BE2C (cell line): ENCODE results near the gene NCAN.

Source experiments
- DNase-seq: peaks from one replicate; pipeline ENCODE4 v3.0.0-alpha.2; 2020
- H3K27me3 ChIP-seq: fragments of 250-450 bp; sonication (Bioruptor Pico); 2 replicates; pipeline ENCODE4 v1.5.1; 2020; ENCODE audit warnings: mild to moderate bottlenecking
- H3K36me3 ChIP-seq: fragments of 250-450 bp; sonication (Bioruptor Pico); 2 replicates; pipeline ENCODE4 v1.5.1; 2020; ENCODE audit warnings: mild to moderate bottlenecking
- H3K4me1 ChIP-seq: fragments of 250-450 bp; sonication (Bioruptor Pico); 2 replicates; pipeline ENCODE4 v1.5.1; 2020
- H3K4me3 ChIP-seq: 2 replicates; pipeline ENCODE4 v1.5.1; 2011; ENCODE audit warnings: low read depth, low read length
- H3K9me3 ChIP-seq: fragments of 250-450 bp; sonication (Bioruptor Pico); 2 replicates; pipeline ENCODE4 v1.5.1; 2020
- TF ChIP-seq, protein P1 (sequence below): IDR thresholded peaks from 2 replicates; pipeline ENCODE4 v1.5.1; 2012; ENCODE audit warnings: mild to moderate bottlenecking, low read depth, low read length

The NCAN gene

DNA sequence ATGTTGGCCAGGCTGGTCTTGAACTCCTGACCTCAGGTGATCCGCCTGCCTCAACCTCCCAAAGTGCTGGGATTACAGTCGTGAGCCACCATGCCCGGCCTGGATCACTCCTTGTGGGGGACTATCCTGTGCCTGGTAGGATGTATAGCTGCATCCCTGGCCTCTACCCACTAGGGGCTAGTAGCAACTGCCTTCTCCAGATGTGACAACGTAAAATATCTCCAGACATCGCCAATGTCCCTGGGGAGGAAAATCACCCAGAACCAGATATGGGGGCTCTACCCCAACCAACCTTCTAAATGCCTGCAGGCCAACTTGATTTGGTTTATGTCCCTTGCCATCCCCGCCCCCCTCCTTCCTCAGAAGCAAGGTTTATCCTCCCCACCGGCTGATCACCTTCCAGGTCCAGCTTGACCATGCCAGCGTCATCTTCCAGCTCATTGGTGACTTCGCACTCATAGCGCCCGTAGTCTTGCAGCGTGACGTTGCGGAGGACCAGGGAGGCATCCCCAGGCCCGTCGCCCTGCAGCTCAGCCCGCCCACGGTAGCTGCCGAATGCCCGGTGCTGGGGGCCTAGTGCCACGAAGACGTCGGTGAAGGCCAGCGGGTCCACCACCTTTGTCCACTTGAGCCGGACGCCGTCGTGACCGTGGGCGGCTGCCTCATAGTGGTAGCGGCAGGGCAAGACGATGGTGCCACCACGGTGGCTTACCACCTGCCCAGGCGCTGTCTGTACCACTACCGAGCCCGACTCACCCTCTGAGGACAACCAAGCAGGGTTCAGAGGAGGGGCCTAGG, 48.9 kb downstream of the NCAN start:
- Histone ChIP-seq H3K9me3 (peaks cover 5% of the 10 kb centered on the region), H3K4me1 (peaks cover 6% of the 10 kb centered on the region; the same call in 1 of the 2 replicates), H3K4me3 (no peak overlapping the region), H3K27me3 (peaks cover 14% of the 10 kb centered on the region), H3K36me3 (no peaks in the 10 kb centered on the region)
- TF ChIP-seq, protein P1, sequence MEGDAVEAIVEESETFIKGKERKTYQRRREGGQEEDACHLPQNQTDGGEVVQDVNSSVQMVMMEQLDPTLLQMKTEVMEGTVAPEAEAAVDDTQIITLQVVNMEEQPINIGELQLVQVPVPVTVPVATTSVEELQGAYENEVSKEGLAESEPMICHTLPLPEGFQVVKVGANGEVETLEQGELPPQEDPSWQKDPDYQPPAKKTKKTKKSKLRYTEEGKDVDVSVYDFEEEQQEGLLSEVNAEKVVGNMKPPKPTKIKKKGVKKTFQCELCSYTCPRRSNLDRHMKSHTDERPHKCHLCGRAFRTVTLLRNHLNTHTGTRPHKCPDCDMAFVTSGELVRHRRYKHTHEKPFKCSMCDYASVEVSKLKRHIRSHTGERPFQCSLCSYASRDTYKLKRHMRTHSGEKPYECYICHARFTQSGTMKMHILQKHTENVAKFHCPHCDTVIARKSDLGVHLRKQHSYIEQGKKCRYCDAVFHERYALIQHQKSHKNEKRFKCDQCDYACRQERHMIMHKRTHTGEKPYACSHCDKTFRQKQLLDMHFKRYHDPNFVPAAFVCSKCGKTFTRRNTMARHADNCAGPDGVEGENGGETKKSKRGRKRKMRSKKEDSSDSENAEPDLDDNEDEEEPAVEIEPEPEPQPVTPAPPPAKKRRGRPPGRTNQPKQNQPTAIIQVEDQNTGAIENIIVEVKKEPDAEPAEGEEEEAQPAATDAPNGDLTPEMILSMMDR = no peak
- no peak for DNase-seq

DNA sequence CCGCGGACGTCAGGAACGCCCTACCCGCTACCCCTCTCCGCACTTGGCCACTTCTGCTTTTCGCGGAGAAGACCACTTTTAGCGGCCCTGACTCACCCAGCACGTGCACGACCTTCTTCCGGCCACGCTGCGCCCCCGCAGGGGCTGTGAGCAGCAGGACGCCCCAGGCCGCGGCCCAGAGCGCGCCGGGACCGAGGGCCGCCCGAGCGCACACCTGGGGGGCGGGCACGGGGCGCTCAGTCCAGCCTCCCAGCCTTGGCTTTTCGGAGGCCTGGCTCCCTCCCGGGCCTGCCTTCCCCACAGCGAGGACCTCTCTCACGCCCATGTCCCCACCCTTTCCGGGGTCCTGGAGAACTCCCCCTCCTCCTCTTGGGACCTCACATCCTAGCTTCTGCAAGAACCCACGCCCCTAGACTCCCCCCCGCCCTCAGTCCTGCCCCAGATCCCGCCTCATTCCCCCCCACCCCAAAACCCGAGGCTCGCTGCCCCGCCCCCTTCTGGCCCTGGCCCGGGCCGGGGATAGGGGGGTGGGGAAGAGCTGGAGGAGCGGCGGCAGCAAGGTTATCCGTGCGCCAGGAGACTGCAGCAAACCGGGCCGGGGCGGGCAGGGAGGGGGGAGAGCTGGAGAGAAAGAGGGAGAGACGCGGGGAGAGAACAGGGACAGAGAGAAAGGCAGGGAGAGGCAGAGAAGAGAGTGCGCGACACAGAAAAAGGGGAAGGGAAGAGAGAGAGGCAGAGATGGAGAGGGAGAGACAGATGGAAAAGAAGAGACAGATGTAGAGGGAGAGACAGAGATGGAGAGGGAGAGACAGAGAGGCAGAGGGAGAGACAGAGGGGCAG, 49.8 kb downstream of the NCAN start:
- peak; percentile 29 for DNase-seq
- TF ChIP-seq, protein P1 = no peak
- Histone ChIP-seq H3K4me3 (no peak overlapping the region), H3K9me3 (peaks cover 5% of the 10 kb centered on the region), H3K36me3 (no peaks in the 10 kb centered on the region), H3K4me1 (peaks cover 6% of the 10 kb centered on the region; the same call in 1 of the 2 replicates), H3K27me3 (peaks cover 14% of the 10 kb centered on the region)

DNA sequence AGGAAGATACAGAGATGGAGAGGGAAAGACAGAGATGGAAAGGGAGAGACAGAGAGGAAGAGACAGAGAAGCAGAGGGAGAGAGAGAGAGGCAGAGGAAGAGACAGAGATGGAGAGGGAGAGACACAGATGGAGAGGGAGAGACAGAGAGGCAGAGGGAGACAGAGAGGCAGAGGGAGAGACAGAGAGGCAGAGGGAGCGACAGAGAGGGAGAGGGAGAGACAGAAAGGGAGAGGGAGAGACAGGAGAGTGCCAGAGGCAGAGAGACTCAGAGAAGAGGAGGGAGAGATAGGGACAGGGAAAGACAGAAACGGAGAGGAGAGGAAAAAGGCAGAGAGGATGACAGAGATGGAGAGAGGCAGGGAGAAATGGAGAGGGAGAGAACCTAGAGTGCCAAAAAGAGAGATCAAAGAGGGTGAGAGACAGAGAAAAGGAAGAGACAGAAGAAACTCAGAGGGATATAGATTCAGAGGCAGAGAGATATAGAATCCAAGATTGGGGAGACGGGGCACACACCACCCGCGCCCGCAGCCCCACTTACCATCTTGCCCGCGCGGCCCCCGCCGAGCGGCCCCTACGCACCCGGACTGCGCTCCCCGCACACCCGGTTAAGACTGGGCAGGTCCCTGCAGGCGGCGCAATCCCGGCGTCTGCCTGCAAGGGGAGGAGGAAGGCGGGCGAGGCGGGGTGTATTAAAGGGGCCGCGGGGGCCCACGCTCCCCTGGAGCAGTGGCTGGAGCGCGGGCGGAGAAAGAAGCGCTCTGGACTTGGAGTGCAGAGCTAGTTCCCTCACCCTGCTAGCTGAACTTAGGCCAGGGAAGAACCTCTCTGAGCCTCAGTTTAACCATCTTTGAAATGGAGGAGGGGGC, 50.7 kb downstream of the NCAN start:
- Histone ChIP-seq H3K27me3 (peaks cover 14% of the 10 kb centered on the region), H3K9me3 (peaks cover 5% of the 10 kb centered on the region), H3K4me1 (peaks cover 6% of the 10 kb centered on the region; the same call in 1 of the 2 replicates), H3K4me3 (no peak overlapping the region), H3K36me3 (no peaks in the 10 kb centered on the region)
- no peak for DNase-seq
- TF ChIP-seq, protein P1 = no peak

DNA sequence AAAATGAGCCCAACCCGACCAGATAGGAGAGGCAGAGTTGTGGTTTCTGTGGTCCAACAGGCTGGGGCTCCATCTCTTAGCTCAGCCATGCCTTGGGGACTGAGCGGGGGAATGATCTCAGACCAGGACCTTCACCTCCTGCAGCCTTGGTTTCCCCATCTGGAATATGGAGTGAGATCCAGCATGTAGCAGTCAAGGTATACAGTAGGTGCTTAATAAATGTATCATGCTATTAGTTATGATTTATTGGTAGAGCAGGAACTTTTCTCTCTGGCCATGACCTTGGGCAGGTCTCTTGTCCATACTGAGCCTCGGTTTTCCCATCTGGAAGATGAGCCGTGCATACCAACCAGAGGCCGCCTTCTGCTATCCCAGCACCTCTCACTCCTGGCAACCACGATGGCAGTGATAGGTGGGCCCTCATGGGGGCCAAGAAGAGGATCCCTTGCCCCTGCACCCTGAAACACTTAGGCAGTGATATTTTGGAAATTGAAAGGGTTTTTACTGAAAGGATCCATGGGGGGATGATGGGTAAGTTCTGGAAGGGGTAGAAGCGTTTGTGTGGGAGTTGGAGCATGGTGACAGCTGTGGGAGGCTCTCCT, 52.2 kb downstream of the NCAN start:
- TF ChIP-seq, protein P1 = no peak
- H3K4me3 ChIP-seq = no peak overlapping the region
- H3K4me1 ChIP-seq = peaks cover 6% of the 10 kb centered on the region; the same call in 1 of the 2 replicates
- peaks cover 5% of the 10 kb centered on the region for H3K9me3 ChIP-seq
- peaks cover 14% of the 10 kb centered on the region for H3K27me3 ChIP-seq
- no peaks in the 10 kb centered on the region for H3K36me3 ChIP-seq
- DNase-seq = no peak

DNA sequence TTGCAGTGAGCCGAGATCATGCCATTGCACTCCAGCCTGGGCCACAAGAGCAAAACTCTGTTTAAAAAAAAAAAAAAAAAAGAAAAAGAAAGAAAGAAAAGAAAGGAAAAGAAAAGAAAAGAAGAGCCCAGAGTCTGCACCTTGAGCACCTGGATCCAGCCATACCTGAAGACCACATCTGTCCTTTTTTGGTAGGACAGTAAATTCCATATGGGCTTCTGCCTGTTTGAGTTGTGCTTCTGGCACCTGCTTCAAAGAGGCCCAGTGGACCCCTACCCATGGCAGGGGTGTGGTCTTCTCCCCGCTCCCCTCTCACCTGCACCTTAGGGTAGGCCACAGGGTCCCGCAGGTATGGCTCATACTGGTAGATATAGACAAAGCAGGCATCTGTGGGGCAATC, 55.5 kb downstream of the NCAN start:
- Histone ChIP-seq H3K4me1 (peaks cover 2% of the 10 kb centered on the region; the same call in 1 of the 2 replicates), H3K27me3 (peaks cover 9% of the 10 kb centered on the region), H3K4me3 (no peak overlapping the region), H3K36me3 (no peaks in the 10 kb centered on the region), H3K9me3 (no peaks in the 10 kb centered on the region; the same call in 1 of the 2 replicates)
- no peak for DNase-seq
- TF ChIP-seq, protein P1 = no peak
